Measurements from ENCODE around the gene SLC25A31.

SLC25A31 gene

GRCh38 chr4:127791391-127791790, 61.2 kb downstream of the SLC25A31 start:
- in situ Hi-C loops (cut with MboI; ENCODE audit: low pct_unique_long_range_greater_than_20kb, low sequenced_read_pairs, unreplicated experiment): no loop called here

DNA sequence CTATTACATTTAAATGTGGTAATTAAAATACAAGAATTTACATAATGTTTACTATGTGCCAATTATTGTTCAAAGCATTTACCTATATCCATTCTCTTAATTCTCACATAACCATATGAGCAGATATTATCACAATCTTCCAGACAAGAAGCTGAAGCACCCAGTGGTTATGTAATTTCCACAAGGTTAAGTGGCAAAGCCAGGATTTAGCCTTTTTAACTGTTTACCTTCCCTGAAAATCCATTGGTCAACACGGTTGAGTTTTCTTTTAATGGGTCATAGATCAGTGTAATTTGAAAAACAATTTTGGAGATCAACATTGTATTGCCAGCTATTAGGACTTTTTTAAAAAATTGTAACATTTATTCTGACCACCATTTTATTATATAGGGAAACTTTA, 63.3 kb downstream of the SLC25A31 start:
- TF ChIP-seq CTCF (IDR thresholded peaks at IDR 0.05; ENCODE audit: extremely low read depth, insufficient read depth, missing control alignments): no peak
- DNase-seq (ENCODE audit: low spot score): no peak
- in situ Hi-C loops (cut with MboI; ENCODE audit: low pct_unique_long_range_greater_than_20kb, low sequenced_read_pairs, unreplicated experiment): no loop called here

More at GRCh38 chr4:127791391-127791790, 61.2 kb downstream of the SLC25A31 start:
- DNase-seq (ENCODE audit: low spot score): no peak
- TF ChIP-seq CTCF (IDR thresholded peaks at IDR 0.05; ENCODE audit: extremely low read depth, insufficient read depth, missing control alignments): no peak

GRCh38 chr4:127799711-127800110, 69.5 kb downstream of the SLC25A31 start:
- DNase-seq (ENCODE audit: low spot score): no peak
- no peak for TF ChIP-seq CTCF (IDR thresholded peaks at IDR 0.05; ENCODE audit: extremely low read depth, insufficient read depth, missing control alignments)
- in situ Hi-C loops (cut with MboI; ENCODE audit: low pct_unique_long_range_greater_than_20kb, low sequenced_read_pairs, unreplicated experiment): no loop called here

GRCh38 chr4:127809173-127809800, 79.1 kb downstream of the SLC25A31 start:
- in situ Hi-C loops (cut with MboI; ENCODE audit: low pct_unique_long_range_greater_than_20kb, low sequenced_read_pairs, unreplicated experiment): no loop called here
- DNase-seq (ENCODE audit: low spot score): no peak
- peak; percentile 31 for TF ChIP-seq CTCF (IDR thresholded peaks at IDR 0.05; ENCODE audit: extremely low read depth, insufficient read depth, missing control alignments)

- in situ Hi-C loops (cut with MboI; ENCODE audit: low pct_unique_long_range_greater_than_20kb, low sequenced_read_pairs, unreplicated experiment): no loop called here
- no peak for TF ChIP-seq CTCF (IDR thresholded peaks at IDR 0.05; ENCODE audit: extremely low read depth, insufficient read depth, missing control alignments)
- no peak for DNase-seq (ENCODE audit: low spot score)
Observed at GRCh38 chr4:127810551-127810950, 80.4 kb downstream of the SLC25A31 start.

DNA sequence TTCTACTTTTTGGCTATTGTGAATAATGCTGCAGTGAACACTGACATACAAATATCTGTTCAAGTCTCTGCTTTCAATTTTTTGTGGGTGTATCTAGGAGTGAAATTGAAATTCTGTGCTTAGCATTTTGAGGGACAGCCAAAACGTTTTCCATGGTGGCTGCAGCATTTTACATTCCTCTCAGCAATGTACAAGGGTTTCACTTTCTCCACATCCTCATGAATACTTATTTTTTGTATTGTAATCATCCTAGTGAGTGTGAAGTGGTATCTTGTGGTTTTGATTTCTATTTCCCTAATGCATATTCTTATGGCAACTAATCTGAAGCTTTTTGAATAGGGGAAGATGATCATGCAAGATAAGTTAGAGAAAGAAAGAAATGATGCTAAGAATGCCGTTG, 92.2 kb downstream of the SLC25A31 start:
- in situ Hi-C loops (cut with MboI; ENCODE audit: low pct_unique_long_range_greater_than_20kb, low sequenced_read_pairs, unreplicated experiment): no loop called here
- TF ChIP-seq CTCF (IDR thresholded peaks at IDR 0.05; ENCODE audit: extremely low read depth, insufficient read depth, missing control alignments): no peak
- no peak for DNase-seq (ENCODE audit: low spot score)
